Bladder microvascular endothelial cell (primary cell): Measurements from ENCODE around the gene AVP. TPM values are rescaled to one million over a fixed set of nuclear protein-coding genes. Genes with fewer than 3 reads are reported as not detected.

Experiments used
- total RNA-seq: library from RNA; depleted of rRNA; stranded (reverse); fragments of >200 nt; gene quantifications from 2 replicates; pipeline ENCODE4 v1.2.3, GENCODE V29; 2014

The AVP gene, protein sequence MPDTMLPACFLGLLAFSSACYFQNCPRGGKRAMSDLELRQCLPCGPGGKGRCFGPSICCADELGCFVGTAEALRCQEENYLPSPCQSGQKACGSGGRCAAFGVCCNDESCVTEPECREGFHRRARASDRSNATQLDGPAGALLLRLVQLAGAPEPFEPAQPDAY
- total RNA-seq, result not detected in 2 replicates

DNA sequence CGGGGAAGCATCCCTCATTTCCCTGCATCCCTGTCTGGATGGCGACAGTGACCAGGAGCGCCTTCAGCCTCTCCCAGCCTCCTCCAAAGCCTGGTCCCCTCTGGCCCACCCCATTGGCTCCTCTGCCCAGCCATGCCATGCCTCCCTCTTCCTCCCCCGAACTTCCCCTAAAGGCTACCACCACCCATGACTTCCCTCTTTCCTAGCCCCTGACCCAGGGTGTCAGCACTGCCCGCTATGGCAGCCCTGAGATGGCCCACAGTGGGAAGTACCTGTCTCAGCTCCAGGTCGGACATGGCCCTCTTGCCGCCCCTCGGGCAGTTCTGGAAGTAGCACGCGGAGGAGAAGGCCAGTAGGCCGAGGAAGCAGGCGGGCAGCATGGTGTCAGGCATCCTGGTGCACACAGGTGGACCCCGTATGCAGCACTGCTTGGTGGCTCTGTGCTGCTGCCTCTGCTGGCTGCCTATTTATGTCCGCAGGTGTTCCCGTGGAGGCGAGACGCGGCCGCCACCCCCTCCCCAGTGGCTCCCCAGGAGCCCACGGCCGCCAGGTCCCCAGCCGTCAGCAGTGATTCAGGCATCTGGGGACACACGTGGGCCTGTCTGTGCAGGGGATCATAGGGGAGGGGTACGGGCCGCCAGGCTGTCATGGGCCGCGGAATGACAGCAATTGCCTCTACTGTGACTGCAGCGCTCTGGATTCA is at the start of gene AVP:
Gene AVP, minus strand, starts transcription at position 442 of the 703 bp plus-strand sequence. Its CDS starts 50 bp downstream, at position 392.

DNA sequence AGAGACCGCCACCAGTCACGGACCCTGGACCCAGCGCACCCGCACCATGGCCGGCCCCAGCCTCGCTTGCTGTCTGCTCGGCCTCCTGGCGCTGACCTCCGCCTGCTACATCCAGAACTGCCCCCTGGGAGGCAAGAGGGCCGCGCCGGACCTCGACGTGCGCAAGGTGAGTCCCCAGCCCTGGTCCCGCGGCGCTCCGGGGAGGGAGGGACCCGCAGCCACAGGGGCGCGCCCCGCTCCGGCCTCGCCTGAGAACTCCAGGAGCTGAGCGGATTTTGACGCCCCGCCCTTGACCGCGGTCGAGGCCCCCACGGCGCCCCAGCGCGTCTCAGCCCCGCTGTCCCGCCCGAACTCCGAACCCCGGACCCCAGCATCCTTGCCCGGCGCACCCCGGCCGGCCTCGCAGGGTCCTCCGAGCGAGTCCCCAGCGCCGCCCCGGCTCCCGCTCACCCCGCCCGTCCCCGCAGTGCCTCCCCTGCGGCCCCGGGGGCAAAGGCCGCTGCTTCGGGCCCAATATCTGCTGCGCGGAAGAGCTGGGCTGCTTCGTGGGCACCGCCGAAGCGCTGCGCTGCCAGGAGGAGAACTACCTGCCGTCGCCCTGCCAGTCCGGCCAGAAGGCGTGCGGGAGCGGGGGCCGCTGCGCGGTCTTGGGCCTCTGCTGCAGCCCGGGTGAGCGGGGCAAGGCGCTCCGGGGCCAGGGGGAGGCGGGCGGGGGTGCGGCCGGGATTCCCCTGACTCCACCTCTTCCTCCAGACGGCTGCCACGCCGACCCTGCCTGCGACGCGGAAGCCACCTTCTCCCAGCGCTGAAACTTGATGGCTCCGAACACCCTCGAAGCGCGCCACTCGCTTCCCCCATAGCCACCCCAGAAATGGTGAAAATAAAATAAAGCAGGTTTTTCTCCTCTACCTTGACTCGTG is 12.7 kb downstream of the AVP start, which contains the start of gene OXT:
Gene OXT, plus strand, starts transcription at position 11 of the 920 bp plus-strand sequence. Its CDS starts 36 bp downstream, at position 47.

DNA sequence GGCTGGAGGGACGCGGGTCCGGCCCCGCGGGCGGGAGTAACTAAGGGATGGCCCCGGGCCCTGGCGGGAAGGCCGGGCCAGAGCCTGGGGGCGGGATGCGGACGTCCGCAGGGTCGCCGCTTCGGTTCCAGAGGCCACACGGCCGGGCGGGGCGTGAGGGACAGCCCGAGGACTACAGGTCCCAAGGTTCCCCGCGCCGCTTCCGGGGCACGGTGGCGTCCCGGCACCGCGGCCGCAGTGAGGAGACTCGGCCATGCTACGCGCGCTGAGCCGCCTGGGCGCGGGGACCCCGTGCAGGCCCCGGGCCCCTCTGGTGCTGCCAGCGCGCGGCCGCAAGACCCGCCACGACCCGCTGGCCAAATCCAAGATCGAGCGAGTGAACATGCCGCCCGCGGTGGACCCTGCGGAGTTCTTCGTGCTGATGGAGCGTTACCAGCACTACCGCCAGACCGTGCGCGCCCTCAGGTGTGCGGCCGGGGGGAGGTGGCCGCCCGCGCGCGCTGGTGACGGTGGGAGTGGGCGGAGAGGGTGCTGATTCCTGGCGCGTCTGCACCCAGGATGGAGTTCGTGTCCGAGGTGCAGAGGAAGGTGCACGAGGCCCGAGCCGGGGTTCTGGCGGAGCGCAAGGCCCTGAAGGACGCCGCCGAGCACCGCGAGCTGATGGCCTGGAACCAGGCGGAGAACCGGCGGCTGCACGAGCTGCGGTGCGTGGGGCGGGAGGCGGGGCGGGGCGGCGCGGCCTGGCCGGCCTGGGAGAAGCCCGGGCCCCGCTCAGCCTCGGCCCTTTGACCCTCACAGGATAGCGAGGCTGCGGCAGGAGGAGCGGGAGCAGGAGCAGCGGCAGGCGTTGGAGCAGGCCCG is 38.5 kb downstream of the AVP start, which contains the start of gene MRPS26:
Gene MRPS26, plus strand, starts transcription at position 237 of the 861 bp plus-strand sequence. Its CDS starts 17 bp downstream, at position 254.

DNA sequence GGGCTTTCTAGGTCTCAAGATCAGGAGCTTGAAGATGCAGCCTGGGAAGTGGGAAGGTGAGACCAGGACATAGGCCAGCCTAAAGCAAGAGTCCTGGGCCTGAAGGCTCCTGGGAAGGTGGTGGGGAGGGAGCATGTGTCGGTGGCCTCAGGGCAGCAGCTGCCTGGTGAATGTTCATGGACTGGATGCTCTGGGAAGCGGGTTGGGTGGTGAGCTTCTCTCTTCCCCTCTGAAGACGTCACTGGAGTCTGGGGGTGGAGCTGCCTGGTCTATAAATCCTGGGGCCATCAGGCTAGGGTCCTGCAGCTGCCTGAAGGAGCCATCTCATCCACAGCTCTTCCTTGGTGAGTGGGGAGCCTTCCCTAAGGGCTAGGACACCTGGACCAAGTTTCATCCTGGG is 41.2 kb downstream of the AVP start, which contains the start of gene GNRH2:
Gene GNRH2, plus strand, starts transcription at position 301 of the 400 bp plus-strand sequence. CDS start 793 bp downstream, outside the sequence.

Other genes starting within 250 kb of the AVP start
- 11.5 and 22.4 TPM in 2 replicates for gene PCED1A, start 244.1 kb downstream of the AVP start, total RNA-seq
- gene VPS16, start 244.0 kb downstream of the AVP start, total RNA-seq, result 42.3 and 52.3 TPM in 2 replicates
- gene PTPRA, start 211.2 kb downstream of the AVP start, total RNA-seq, result 19.8 and 29.6 TPM in 2 replicates
- gene GNRH2, start 41.1 kb downstream of the AVP start, total RNA-seq, result 0.25 TPM in 1 of 2 replicates, not detected in the other
- 36.4 and 36.6 TPM in 2 replicates for gene MRPS26, start 38.7 kb downstream of the AVP start, total RNA-seq
- gene OXT, start 13.1 kb downstream of the AVP start, total RNA-seq, result not detected in 2 replicates
- gene FASTKD5, start 75.1 kb upstream of the AVP start, total RNA-seq, result 10.7 and 22.8 TPM in 2 replicates
- gene UBOX5, start 75.1 kb upstream of the AVP start, total RNA-seq, result 1.6 and 2.5 TPM in 2 replicates
- 3.4 and 13.7 TPM in 2 replicates for gene LZTS3, start 88.8 kb upstream of the AVP start, total RNA-seq
- 25.9 and 45.1 TPM in 2 replicates for gene DDRGK1, start 120.0 kb upstream of the AVP start, total RNA-seq
- gene ITPA, start 124.8 kb upstream of the AVP start, total RNA-seq, result 27.1 and 34.5 TPM in 2 replicates
- gene SLC4A11, start 154.5 kb upstream of the AVP start, total RNA-seq, result 1.3 and 28.9 TPM in 2 replicates